ENCODE results near the gene MLXIP.

GRCh38 chr12:122166422-122167349, 88.1 kb downstream of the MLXIP start:
- TF ChIP-seq, protein P1, sequence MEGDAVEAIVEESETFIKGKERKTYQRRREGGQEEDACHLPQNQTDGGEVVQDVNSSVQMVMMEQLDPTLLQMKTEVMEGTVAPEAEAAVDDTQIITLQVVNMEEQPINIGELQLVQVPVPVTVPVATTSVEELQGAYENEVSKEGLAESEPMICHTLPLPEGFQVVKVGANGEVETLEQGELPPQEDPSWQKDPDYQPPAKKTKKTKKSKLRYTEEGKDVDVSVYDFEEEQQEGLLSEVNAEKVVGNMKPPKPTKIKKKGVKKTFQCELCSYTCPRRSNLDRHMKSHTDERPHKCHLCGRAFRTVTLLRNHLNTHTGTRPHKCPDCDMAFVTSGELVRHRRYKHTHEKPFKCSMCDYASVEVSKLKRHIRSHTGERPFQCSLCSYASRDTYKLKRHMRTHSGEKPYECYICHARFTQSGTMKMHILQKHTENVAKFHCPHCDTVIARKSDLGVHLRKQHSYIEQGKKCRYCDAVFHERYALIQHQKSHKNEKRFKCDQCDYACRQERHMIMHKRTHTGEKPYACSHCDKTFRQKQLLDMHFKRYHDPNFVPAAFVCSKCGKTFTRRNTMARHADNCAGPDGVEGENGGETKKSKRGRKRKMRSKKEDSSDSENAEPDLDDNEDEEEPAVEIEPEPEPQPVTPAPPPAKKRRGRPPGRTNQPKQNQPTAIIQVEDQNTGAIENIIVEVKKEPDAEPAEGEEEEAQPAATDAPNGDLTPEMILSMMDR (IDR thresholded peaks at IDR 0.05): no peak
- TF ChIP-seq POLR2A (IDR thresholded peaks at IDR 0.05): no peak
